ENCODE results near the gene CD247. TPM values are rescaled to one million over a fixed set of nuclear protein-coding genes. Genes with fewer than 3 reads are reported as not detected.

The CD247 gene
- total and polyA plus RNA-seq, 10 of the 15 experiments (the other 5 are each of a cell fraction or from before 2014, with no cell fraction given), result 0.10 to 0.77 (median 0.30) TPM

DNA sequence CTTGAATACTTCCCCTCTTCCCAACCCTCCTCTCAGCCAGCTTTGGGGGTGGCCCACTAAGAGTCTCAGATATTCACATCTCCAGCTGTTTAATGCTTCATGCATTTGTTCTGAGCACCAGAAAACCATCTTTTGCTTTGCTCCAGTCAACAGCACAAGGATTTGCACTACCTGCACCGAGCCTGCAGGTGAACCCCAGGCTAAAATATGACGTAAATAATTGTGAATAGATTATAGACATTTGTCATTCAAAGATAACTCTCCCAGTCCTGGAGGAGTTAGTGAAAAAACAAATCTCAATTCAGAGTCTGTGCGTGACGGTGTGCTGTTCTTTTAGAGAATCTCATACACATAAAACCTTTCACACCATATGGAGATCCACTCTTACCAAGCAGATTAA lies 7.4 kb downstream of the CD247 start:
- H3K79me2 ChIP-seq (ENCODE audit: control insufficient read depth, insufficient read depth, low read length), result no peaks in the 10 kb centered on the region
- H3K36me3 ChIP-seq (ENCODE audit: control insufficient read depth in 2 of 2, insufficient read depth in 2 of 2, low read length in 1 of 2), result no peaks in the 10 kb centered on the region
- POLR2A ChIA-PET, result no interaction called here
- in situ Hi-C loops (cut with MboI) (no loop called here), intact Hi-C loops (cut with micrococcal nuclease; ENCODE audit: unreplicated experiment) (no loop called here)
- H3K9me3 ChIP-seq (replicated peaks; ENCODE audit: control insufficient read depth, insufficient read depth, low read length), result no peaks in the 10 kb centered on the region
- CTCF ChIA-PET, result no interaction called here
- H3K9ac ChIP-seq (ENCODE audit: control insufficient read depth, insufficient read depth, low read length), result no peak overlapping the region
- RAD21 ChIA-PET (ENCODE audit: unreplicated experiment), result no interaction called here
- DNase-seq (ENCODE audit: low read depth, low spot score), result no peak
- no peak for ATAC-seq
- no peak for FAIRE-seq
- H4K20me1 ChIP-seq (ENCODE audit: control insufficient read depth, insufficient read depth), result no peaks in the 10 kb centered on the region
- no peaks in the 10 kb centered on the region for H3K4me1 ChIP-seq (ENCODE audit: control insufficient read depth, insufficient read depth, low read length)
- no peak overlapping the region for H3K27ac ChIP-seq (ENCODE audit: control insufficient read depth, insufficient read depth)
- WGBS (ENCODE audit: insufficient coverage, insufficient replicate concordance, low lambda C conversion rate, missing lambda C conversion rate), result 40% methylated on average over 4 of the region's 4 CpGs
- SMC1A ChIA-PET (ENCODE audit: uncharacterized antibody, unreplicated experiment), result no interaction called here
- H2AFZ ChIP-seq (ENCODE audit: control insufficient read depth, low read depth, low read length), result no peak overlapping the region
- no peaks in the 10 kb centered on the region; a peak in 1 of 4 replicates for H3K27me3 ChIP-seq (replicated peaks in 1 of 2; ENCODE audit: control insufficient read depth in 2 of 2, insufficient read depth in 2 of 2, low read length in 1 of 2)
- no peak overlapping the region for H3K4me2 ChIP-seq (ENCODE audit: control insufficient read depth, insufficient read depth)
- no TSS peak for BruUV-seq (replicated peaks)
- no peak overlapping the region for H3K4me3 ChIP-seq
- TF ChIP-seq, protein P1, sequence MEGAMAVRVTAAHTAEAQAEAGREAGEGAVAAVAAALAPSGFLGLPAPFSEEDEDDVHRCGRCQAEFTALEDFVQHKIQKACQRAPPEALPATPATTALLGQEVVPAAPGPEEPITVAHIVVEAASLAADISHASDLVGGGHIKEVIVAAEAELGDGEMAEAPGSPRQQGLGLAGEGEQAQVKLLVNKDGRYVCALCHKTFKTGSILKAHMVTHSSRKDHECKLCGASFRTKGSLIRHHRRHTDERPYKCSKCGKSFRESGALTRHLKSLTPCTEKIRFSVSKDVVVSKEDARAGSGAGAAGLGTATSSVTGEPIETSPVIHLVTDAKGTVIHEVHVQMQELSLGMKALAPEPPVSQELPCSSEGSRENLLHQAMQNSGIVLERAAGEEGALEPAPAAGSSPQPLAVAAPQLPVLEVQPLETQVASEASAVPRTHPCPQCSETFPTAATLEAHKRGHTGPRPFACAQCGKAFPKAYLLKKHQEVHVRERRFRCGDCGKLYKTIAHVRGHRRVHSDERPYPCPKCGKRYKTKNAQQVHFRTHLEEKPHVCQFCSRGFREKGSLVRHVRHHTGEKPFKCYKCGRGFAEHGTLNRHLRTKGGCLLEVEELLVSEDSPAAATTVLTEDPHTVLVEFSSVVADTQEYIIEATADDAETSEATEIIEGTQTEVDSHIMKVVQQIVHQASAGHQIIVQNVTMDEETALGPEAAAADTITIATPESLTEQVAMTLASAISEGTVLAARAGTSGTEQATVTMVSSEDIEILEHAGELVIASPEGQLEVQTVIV (IDR thresholded peaks at IDR 0.05; ENCODE audit: borderline replicate concordance, partially characterized antibody), result no peak
- no peak for TF ChIP-seq NFYA (IDR thresholded peaks at IDR 0.05; ENCODE audit: borderline replicate concordance, low read depth, low read length)
- TF ChIP-seq CBX3 (IDR thresholded peaks at IDR 0.05; ENCODE audit: borderline replicate concordance, low read depth), result no peak
- TF ChIP-seq, protein P2, sequence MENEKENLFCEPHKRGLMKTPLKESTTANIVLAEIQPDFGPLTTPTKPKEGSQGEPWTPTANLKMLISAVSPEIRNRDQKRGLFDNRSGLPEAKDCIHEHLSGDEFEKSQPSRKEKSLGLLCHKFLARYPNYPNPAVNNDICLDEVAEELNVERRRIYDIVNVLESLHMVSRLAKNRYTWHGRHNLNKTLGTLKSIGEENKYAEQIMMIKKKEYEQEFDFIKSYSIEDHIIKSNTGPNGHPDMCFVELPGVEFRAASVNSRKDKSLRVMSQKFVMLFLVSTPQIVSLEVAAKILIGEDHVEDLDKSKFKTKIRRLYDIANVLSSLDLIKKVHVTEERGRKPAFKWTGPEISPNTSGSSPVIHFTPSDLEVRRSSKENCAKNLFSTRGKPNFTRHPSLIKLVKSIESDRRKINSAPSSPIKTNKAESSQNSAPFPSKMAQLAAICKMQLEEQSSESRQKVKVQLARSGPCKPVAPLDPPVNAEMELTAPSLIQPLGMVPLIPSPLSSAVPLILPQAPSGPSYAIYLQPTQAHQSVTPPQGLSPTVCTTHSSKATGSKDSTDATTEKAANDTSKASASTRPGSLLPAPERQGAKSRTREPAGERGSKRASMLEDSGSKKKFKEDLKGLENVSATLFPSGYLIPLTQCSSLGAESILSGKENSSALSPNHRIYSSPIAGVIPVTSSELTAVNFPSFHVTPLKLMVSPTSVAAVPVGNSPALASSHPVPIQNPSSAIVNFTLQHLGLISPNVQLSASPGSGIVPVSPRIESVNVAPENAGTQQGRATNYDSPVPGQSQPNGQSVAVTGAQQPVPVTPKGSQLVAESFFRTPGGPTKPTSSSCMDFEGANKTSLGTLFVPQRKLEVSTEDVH (IDR thresholded peaks at IDR 0.05; ENCODE audit: low read depth, partially characterized antibody), result no peak
- no peak for TF ChIP-seq HDGF (IDR thresholded peaks at IDR 0.05)
- TF ChIP-seq, protein P3, sequence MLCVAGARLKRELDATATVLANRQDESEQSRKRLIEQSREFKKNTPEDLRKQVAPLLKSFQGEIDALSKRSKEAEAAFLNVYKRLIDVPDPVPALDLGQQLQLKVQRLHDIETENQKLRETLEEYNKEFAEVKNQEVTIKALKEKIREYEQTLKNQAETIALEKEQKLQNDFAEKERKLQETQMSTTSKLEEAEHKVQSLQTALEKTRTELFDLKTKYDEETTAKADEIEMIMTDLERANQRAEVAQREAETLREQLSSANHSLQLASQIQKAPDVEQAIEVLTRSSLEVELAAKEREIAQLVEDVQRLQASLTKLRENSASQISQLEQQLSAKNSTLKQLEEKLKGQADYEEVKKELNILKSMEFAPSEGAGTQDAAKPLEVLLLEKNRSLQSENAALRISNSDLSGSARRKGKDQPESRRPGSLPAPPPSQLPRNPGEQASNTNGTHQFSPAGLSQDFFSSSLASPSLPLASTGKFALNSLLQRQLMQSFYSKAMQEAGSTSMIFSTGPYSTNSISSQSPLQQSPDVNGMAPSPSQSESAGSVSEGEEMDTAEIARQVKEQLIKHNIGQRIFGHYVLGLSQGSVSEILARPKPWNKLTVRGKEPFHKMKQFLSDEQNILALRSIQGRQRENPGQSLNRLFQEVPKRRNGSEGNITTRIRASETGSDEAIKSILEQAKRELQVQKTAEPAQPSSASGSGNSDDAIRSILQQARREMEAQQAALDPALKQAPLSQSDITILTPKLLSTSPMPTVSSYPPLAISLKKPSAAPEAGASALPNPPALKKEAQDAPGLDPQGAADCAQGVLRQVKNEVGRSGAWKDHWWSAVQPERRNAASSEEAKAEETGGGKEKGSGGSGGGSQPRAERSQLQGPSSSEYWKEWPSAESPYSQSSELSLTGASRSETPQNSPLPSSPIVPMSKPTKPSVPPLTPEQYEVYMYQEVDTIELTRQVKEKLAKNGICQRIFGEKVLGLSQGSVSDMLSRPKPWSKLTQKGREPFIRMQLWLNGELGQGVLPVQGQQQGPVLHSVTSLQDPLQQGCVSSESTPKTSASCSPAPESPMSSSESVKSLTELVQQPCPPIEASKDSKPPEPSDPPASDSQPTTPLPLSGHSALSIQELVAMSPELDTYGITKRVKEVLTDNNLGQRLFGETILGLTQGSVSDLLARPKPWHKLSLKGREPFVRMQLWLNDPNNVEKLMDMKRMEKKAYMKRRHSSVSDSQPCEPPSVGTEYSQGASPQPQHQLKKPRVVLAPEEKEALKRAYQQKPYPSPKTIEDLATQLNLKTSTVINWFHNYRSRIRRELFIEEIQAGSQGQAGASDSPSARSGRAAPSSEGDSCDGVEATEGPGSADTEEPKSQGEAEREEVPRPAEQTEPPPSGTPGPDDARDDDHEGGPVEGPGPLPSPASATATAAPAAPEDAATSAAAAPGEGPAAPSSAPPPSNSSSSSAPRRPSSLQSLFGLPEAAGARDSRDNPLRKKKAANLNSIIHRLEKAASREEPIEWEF (IDR thresholded peaks at IDR 0.05; ENCODE audit: insufficient replicate concordance, low read depth, low read length), result no peak
- TF ChIP-seq BACH1 (IDR thresholded peaks at IDR 0.05; ENCODE audit: borderline replicate concordance), result no peak
- no peak for TF ChIP-seq PAX5 (IDR thresholded peaks at IDR 0.05; ENCODE audit: borderline replicate concordance, low read depth, low read length)
- no peak for TF ChIP-seq NFXL1 (IDR thresholded peaks at IDR 0.05; ENCODE audit: borderline replicate concordance)
- TF ChIP-seq ATF7 (IDR thresholded peaks at IDR 0.05; ENCODE audit: low read depth), result no peak
- no peak for TF ChIP-seq SPI1 (IDR thresholded peaks at IDR 0.05; ENCODE audit: borderline replicate concordance, insufficient read depth, low read depth, low read length)
- TF ChIP-seq STAT3 (IDR thresholded peaks at IDR 0.05; ENCODE audit: low read depth, low read length), result no peak
- TF ChIP-seq, protein P4, sequence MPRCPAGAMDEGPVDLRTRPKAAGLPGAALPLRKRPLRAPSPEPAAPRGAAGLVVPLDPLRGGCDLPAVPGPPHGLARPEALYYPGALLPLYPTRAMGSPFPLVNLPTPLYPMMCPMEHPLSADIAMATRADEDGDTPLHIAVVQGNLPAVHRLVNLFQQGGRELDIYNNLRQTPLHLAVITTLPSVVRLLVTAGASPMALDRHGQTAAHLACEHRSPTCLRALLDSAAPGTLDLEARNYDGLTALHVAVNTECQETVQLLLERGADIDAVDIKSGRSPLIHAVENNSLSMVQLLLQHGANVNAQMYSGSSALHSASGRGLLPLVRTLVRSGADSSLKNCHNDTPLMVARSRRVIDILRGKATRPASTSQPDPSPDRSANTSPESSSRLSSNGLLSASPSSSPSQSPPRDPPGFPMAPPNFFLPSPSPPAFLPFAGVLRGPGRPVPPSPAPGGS (IDR thresholded peaks at IDR 0.05; ENCODE audit: borderline replicate concordance, insufficient read depth, low read depth, low read length, poor library complexity, severe bottlenecking), result no peak
